ENCODE measurements around the gene TMEM141.
"Not testable (repeated sequence)": the region's sequence is repeated elsewhere in the genome, so short reads cannot be mapped to it uniquely, and the experiment has no call there.

DNA sequence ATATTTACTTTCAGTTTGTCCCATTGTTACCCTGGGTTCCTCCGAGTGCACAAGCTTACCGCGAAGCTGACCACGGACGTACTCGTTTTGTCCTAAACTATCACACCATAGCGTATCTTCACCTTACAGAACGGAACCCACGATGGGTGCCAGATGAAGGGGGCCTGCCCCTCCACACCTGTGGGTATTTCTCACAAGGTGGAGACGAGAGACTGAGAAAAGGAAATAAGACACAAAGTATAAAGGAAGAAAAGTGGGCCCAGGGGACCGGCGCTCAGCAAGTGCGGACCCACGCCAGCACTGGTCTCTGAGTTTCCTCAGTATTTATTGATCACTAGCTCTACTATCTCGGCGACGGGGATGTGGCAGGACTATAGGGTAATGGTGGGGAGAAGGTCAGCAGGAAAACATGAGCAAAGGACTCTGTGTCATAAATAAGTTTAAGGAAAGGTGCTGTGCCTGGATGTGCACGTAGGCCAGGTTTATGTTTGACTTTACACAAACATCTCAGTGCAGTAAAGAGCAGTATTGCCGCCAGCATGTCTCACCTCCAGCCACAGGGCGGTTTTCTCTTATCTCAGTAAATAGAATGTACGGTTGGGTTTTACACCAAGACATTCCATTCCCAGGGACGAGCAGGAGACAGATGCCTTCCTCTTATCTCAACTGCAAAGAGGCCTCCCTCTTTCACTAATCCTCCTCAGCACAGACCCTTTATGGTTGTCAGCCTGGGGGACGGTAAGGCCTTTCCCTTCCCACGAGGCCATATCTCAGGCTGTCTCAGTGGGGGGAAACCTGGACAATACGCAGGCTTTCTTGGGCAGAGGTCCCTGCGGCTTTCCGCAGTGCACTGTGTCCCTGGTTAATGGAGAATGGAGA is 2.3 kb upstream of the TMEM141 start:
- TF ChIP-seq EZH2phosphoT487 (IDR thresholded peaks at IDR 0.05; ENCODE audit: borderline replicate concordance, low read depth, low read length), result not testable (repeated sequence)
- TF ChIP-seq, protein P1, sequence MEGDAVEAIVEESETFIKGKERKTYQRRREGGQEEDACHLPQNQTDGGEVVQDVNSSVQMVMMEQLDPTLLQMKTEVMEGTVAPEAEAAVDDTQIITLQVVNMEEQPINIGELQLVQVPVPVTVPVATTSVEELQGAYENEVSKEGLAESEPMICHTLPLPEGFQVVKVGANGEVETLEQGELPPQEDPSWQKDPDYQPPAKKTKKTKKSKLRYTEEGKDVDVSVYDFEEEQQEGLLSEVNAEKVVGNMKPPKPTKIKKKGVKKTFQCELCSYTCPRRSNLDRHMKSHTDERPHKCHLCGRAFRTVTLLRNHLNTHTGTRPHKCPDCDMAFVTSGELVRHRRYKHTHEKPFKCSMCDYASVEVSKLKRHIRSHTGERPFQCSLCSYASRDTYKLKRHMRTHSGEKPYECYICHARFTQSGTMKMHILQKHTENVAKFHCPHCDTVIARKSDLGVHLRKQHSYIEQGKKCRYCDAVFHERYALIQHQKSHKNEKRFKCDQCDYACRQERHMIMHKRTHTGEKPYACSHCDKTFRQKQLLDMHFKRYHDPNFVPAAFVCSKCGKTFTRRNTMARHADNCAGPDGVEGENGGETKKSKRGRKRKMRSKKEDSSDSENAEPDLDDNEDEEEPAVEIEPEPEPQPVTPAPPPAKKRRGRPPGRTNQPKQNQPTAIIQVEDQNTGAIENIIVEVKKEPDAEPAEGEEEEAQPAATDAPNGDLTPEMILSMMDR (conservative IDR thresholded peaks at IDR 0.05; ENCODE audit: low read length), result not testable (repeated sequence)
